GM10266 (cell line): ENCODE data around the gene TRDN.
"Not testable (repeated sequence)": the region's sequence is repeated elsewhere in the genome, so short reads cannot be mapped to it uniquely, and the experiment has no call there.

Experiments used
- DNase-seq: peaks from one replicate; pipeline ENCODE4 v3.0.0; 2012; ENCODE audit errors: extremely low spot score
- TF ChIP-seq, protein P1 (sequence below): IDR thresholded peaks from 2 replicates; pipeline ENCODE4 v1.5.1; 2012; ENCODE audit warnings: mild to moderate bottlenecking, low read depth; ENCODE audit not compliant: control insufficient read depth, insufficient read depth; ENCODE audit errors: missing control alignments

Gene TRDN

DNA sequence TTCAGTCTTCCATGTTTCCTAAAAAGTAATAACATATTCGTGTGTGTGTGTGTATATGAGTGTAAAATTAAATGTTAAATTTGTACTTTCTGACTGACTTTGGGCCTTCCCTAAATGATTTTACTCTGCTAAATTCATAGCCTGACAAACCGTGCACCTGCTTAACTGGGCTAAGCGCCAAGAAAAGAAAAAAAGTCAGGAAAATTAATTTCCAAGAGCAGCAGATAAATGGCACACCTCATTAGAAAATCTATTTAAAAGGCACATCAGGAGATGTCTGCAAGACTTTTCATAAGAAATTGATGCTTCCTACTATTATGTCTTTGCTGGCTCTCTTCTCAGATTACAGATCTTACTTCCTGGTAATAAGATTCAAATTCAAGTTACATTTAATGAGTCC is 72.4 kb downstream of the TRDN start:
- DNase-seq = no peak
- TF ChIP-seq, protein P1, sequence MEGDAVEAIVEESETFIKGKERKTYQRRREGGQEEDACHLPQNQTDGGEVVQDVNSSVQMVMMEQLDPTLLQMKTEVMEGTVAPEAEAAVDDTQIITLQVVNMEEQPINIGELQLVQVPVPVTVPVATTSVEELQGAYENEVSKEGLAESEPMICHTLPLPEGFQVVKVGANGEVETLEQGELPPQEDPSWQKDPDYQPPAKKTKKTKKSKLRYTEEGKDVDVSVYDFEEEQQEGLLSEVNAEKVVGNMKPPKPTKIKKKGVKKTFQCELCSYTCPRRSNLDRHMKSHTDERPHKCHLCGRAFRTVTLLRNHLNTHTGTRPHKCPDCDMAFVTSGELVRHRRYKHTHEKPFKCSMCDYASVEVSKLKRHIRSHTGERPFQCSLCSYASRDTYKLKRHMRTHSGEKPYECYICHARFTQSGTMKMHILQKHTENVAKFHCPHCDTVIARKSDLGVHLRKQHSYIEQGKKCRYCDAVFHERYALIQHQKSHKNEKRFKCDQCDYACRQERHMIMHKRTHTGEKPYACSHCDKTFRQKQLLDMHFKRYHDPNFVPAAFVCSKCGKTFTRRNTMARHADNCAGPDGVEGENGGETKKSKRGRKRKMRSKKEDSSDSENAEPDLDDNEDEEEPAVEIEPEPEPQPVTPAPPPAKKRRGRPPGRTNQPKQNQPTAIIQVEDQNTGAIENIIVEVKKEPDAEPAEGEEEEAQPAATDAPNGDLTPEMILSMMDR = no peak

DNA sequence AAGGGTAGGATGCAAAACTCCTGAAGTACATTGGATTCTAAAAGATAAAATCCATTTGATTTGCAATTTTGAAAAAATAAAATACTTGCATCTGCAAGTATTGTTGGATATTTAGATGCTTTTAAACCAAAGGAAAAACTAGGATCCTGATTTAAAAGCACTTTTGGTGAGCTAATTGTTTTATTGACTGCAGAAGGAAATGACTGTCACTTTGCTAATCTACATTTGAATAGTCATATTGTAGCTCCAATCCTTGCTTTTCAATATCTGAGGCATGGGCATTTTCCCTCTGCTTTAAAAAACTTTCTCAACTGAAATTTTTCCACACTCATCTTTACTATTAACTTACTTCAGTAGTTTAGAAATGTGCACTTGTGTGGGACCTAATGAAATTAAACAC is 74.1 kb downstream of the TRDN start:
- TF ChIP-seq, protein P1 = no peak
- no peak for DNase-seq

DNA sequence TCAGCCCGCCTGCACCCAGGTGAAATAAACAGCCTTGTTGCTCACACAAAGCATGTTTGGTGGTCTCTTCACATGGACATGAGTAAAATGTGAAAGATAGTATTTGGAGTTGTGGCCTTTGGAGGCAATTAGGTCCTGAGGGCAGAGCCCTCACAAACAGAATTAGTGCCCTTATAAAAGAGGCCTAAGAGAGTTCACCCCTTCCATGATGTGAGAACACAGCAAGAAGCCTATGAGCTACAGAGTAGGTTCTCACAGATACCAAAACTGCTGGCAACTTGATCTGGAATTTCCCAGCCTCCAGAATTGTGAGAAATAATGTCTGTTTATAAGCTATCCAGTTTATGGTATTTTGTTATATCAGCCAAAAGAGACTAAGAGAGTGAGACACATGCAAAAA is 74.5 kb downstream of the TRDN start:
- TF ChIP-seq, protein P1 = no peak
- no peak for DNase-seq

DNA sequence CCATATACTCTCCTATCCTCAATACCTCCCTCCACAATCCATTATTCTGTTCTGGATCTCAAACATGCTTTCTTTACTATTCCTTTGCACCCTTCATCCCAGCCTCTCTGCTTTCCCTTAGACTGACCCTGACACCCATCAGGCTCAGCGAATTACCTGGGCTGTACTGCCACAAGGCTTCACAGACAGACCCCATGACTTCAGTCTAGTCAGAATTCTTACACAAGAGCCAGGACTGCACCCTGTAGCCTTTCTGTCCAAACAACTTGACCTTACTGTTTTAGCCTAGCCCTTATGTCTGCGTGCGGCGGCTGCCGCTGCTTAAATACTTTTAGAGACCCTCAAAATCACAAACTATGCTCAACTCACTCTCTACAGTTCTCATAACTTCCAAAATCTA is 76.9 kb downstream of the TRDN start:
- not testable (repeated sequence) for DNase-seq

DNA sequence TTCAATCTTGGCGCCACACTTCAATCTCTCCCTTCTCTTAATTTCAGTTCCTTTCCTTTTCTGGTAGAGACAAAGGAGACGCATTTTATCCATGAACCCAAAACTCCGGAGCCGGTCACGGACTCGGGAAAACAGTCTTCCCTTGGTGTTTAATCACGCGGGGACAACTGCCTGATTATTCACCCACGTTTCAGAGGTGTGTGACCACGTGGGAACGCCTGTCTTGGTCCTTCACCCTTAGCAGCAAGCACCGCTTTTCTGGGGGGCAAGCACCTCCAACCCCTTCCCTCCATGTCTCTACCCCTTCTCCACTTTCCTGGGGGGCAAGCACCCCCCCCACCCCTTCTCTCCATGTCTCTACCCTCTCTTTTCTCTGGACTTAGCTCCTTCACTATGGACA is 79.3 kb downstream of the TRDN start:
- not testable (repeated sequence) for DNase-seq

DNA sequence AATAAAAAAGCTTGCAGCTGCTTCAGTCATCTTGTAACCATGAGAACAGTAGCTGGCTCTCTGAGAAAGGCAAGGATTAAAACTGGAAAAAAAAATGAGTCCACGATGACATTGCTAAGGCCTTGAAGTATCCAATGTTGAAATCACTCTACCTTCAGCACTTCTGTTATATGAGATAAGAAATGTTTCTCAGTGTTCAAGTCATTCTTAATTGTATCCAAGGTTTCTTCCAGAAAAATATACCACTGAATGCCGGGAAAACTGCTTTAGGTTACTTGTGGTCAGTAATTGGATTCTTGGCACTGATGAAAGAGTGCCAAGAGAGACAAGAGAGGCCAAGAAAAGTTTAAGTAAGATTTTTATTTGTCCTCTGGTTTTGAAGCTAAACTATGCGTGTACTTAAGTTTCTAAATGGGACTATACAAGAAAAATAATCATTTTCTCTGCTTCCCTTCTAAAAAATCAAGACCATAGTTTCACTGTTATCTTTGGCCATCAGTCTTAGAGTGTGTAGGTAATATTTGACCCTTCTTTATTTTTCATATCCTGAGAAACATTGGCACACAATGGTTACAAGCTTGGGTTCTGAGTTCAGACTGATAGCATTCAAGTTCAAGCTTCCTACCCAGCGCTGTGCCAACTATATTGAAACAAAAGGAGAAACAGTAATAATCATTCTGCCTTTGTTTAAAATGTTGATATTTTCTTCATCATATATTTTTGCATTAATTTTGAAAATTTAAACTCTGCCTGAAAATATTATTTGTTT is 84.6 kb downstream of the TRDN start:
- no peak for DNase-seq
- TF ChIP-seq, protein P1 = no peak

DNA sequence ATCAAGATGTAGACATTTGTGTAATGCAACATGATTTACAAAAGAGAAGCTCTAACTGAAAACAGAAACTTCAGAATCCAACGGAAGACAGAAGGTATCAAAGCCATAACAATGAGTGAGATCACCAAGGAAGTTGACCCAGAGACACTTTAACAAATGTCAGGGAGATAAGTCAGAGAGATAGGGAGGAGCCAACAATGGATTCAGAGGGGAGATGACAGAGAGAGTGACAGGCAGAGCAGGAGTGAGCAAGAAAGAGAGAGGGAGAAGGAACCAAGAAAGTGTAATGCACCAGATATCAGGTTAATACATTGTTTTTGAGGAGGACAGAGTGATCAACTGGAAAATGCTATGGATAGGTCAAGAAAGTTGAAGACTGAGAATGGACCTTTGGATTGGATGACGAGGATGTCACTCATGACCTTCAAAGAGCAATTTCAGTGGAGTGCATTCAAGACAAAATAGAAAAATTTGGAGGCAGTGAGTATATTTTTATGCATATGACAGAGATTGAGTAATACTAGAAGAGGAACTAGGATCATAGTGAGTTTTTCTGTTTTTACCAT is 86.6 kb downstream of the TRDN start:
- TF ChIP-seq, protein P1 = no peak
- DNase-seq = no peak

DNA sequence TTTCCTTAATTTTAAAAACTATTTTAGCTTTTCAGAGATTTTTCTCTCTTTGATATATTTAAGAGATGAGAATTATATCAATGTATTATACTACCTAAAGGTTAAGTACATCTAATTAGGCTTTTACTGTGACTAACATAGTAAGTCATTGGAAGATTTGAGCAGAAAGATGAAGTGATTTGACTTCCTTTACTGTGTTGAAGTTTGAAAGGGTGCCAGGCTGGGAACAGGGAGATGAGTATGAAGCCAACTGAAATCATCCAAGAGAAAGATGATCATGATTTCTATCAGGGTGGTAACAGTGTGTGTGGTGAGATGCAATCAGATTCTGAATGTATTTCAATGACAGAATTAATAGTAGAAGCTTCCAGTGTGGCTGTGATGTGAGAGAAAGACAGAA is 87.3 kb downstream of the TRDN start:
- TF ChIP-seq, protein P1 = no peak
- DNase-seq = no peak
